Measurements from ENCODE around the gene KCND3. TPM values are rescaled to one million over a fixed set of nuclear protein-coding genes. Genes with fewer than 3 reads are reported as not detected.
A peak's percentile ranks its signal among the peaks of the same experiment; 100 is the strongest.

The KCND3 gene
- total and polyA plus RNA-seq, 2 donors from 2014 or later, result 1.2 to 12.6 TPM

GRCh38 chr1:111904478-111905218 is 84.8 kb downstream of the KCND3 start:
- intact Hi-C loops (cut with DNase I), result no loop called here
- Histone ChIP-seq H3K9me3 (ENCODE audit: control insufficient read depth in 2 of 3, insufficient read depth in 1 of 3, low read length in 3 of 3) (no peaks in the 10 kb centered on the region), H3K9ac (ENCODE audit: low read length in 3 of 3) (no peak overlapping the region), H3K4me1 (ENCODE audit: control insufficient read depth in 2 of 3, insufficient read depth in 2 of 3, low read depth in 1 of 3, low read length in 3 of 3) (no peaks in the 10 kb centered on the region), H3K27ac (ENCODE audit: low read depth in 2 of 2, low read length in 2 of 2) (no peak overlapping the region), H3K27me3 (ENCODE audit: control insufficient read depth, insufficient read depth, low read length) (no peaks in the 10 kb centered on the region), H3K4me3 (ENCODE audit: low read length in 3 of 3) (no peak overlapping the region), H3K36me3 (ENCODE audit: control insufficient read depth in 2 of 3, insufficient read depth in 3 of 3, low read length in 3 of 3) (no peaks in the 10 kb centered on the region)
- FAIRE-seq, result no peak
- peak in 4 of 5 donors; percentile 26 to 56 (median 38) for DNase-seq
- no peak for TF ChIP-seq CTCF (IDR thresholded peaks at IDR 0.05; ENCODE audit: borderline replicate concordance, extremely low read depth, insufficient read depth)

GRCh38 chr1:111903871-111904449 is 85.5 kb downstream of the KCND3 start:
- Histone ChIP-seq H3K9ac (ENCODE audit: low read length in 3 of 3) (no peak overlapping the region), H3K4me3 (ENCODE audit: low read length in 3 of 3) (no peak overlapping the region), H3K27me3 (ENCODE audit: control insufficient read depth, insufficient read depth, low read length) (no peaks in the 10 kb centered on the region), H3K27ac (ENCODE audit: low read depth in 2 of 2, low read length in 2 of 2) (no peak overlapping the region), H3K36me3 (ENCODE audit: control insufficient read depth in 2 of 3, insufficient read depth in 3 of 3, low read length in 3 of 3) (no peaks in the 10 kb centered on the region), H3K4me1 (ENCODE audit: control insufficient read depth in 2 of 3, insufficient read depth in 2 of 3, low read depth in 1 of 3, low read length in 3 of 3) (no peaks in the 10 kb centered on the region), H3K9me3 (ENCODE audit: control insufficient read depth in 2 of 3, insufficient read depth in 1 of 3, low read length in 3 of 3) (no peaks in the 10 kb centered on the region)
- intact Hi-C loops (cut with DNase I), result no loop called here
- DNase-seq (no peak), FAIRE-seq (no peak)
- no peak for TF ChIP-seq CTCF (IDR thresholded peaks at IDR 0.05; ENCODE audit: borderline replicate concordance, extremely low read depth, insufficient read depth)

- Histone ChIP-seq H3K27me3 (ENCODE audit: control insufficient read depth, insufficient read depth, low read length) (no peaks in the 10 kb centered on the region), H3K9me3 (ENCODE audit: control insufficient read depth in 2 of 3, insufficient read depth in 1 of 3, low read length in 3 of 3) (no peaks in the 10 kb centered on the region), H3K36me3 (ENCODE audit: control insufficient read depth in 2 of 3, insufficient read depth in 3 of 3, low read length in 3 of 3) (no peaks in the 10 kb centered on the region), H3K4me1 (ENCODE audit: control insufficient read depth in 2 of 3, insufficient read depth in 2 of 3, low read depth in 1 of 3, low read length in 3 of 3) (no peaks in the 10 kb centered on the region), H3K27ac (ENCODE audit: low read depth in 2 of 2, low read length in 2 of 2) (no peak overlapping the region), H3K4me3 (ENCODE audit: low read length in 3 of 3) (no peak overlapping the region), H3K9ac (ENCODE audit: low read length in 3 of 3) (no peak overlapping the region)
- DNase-seq (no peak), FAIRE-seq (no peak)
- intact Hi-C loops (cut with DNase I), result no loop called here
- no peak for TF ChIP-seq CTCF (IDR thresholded peaks at IDR 0.05; ENCODE audit: borderline replicate concordance, extremely low read depth, insufficient read depth)
These were observed 86.2 kb downstream of the KCND3 start for GRCh38 chr1:111903148-111903870.

All from kidney (tissue), 14 donors.